GM18517 (cell line): ENCODE data around the gene PEX10.
A peak's percentile ranks its signal among the peaks of the same experiment; 100 is the strongest.
"Not testable (repeated sequence)": the region's sequence is repeated elsewhere in the genome, so short reads cannot be mapped to it uniquely, and the experiment has no call there.

ENCODE experiments used
- ATAC-seq: cut with Tn5 transposase; IDR thresholded peaks from one replicate; pipeline ENCODE4 v1.9.1; 2021; ENCODE audit warnings: mild to moderate bottlenecking, moderate library complexity; ENCODE audit not compliant: unreplicated experiment

Gene PEX10

DNA sequence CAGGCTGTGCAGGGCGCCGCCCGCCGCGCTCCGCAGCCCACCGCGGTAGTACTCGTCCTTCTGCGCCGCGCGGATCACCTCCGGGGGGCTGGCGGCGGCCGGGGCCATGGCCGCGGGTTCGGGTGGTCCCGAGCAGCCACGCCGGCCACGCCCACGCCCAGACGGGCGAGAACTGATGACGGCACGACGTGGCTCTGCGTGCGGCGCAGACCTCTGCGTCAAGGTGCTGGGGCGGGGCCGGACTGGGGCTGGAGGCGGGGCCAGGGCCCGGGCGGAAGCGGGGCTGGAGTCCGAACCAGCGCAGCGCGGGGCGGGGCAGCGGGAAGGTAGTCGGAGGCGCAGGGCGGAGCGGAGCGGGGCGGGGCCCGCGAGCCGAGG lies at the start of gene PEX10:
Gene PEX10 (minus strand): TSS at position 170 of the 378 bp plus-strand sequence. CDS start 62 bp downstream, at position 108.
- ATAC-seq: peak; percentile 73

- ATAC-seq: no peak
Observed at GRCh38 chr1:2460996-2461751, 48.8 kb upstream of the PEX10 start.

- ATAC-seq: no peak
Observed at GRCh38 chr1:2460203-2460602, 47.8 kb upstream of the PEX10 start.

GRCh38 chr1:2459757-2460156 lies 47.4 kb upstream of the PEX10 start:
- ATAC-seq: no peak

DNA sequence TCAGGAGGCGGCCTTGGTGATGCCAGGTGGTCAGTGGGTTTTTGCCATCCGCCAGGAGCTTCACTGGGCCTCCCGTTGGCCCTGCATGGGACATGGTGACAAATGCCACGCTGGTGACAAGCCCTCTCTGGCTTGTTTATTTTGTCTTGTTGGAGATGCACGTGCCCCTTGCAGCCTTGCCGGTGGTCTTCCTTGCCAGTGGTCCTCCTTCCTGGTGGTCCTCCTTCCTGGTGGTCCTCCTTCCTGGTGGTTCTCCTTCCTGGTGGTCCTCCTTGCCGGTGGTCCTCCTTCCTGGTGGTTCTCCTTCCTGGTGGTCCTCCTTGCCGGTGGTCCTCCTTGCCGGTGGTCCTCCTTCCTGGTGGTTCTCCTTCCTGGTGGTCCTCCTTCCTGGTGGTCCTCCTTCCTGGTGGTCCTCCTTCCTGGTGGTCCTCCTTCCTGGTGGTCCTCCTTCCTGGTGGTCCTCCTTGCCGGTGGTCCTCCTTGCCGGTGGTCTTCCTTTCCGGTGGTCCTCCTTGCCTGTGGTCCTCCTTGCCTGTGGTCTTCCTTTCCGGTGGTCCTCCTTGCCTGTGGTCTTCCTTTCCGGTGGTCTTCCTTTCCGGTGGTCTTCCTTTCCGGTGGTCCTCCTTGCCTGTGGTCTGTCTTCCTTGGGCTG lies 46.9 kb upstream of the PEX10 start:
- not testable (repeated sequence) for ATAC-seq

GRCh38 chr1:2458687-2459086 lies 46.3 kb upstream of the PEX10 start:
- ATAC-seq: no peak

- no peak for ATAC-seq
Observed at GRCh38 chr1:2457444-2457843, 45.1 kb upstream of the PEX10 start.

DNA sequence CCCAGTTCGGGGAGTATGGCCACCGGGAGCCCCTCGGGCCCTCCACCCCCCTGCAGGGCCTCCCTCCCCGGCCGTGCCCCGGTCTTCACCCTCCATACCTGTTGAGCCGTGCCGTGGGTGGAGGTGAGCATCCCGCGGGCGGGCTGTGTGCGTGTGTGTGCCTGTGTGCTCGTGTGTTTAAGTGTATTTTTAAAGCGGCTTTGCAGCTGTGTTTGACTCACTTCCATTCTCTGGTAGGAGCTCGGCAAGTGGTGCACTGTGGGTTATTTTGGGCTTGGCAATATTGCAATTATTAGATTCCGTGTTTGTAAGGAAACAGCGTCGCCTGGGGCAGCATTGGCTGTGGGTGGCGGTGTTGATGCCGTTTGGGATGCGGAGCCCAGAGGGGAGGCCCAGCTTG lies 43.4 kb upstream of the PEX10 start:
- ATAC-seq: no peak

DNA sequence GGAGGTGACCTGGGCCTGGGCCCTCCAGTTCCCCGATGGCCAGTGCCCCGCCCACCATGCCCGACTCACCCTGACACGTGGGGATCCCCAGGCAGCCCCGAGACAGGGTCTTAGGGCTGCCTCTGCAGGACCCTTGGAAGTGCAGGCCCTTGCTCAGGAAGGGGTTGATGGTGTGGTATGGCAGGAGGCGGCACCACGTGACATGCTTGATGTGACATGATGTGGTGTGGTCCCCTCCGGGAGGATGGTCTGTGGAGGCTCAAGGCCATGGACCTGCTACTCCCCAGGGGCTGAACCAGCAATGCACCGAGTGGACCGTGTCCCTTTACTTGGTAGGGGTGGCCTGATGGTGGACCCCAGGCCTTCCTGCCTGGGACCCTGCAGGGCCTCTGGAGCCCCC lies 41.9 kb upstream of the PEX10 start:
- no peak for ATAC-seq

DNA sequence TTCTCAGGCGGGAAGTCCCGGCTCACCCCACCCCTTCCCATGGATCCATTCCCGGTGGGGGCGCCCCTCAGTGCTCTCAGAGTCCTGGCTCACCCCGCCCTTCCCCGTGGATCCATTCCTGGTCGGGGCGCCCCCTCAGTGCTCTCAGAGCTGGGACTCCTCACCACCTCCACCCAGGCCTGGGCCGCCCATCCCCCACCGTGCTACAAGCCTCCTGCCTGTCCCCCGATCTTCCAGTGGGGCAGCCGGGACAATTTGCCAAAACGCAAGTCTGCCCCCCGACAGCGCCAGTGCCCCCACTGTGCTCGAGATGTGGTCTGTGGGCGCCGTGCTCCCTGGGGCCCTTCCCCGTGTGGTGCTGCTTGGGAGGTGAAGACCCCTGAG lies 40.6 kb upstream of the PEX10 start:
- ATAC-seq: no peak

GRCh38 chr1:2452201-2452931 lies 40.0 kb upstream of the PEX10 start:
- no peak for ATAC-seq

- no peak for ATAC-seq
Observed at GRCh38 chr1:2451741-2452140, 39.4 kb upstream of the PEX10 start.

- no peak for ATAC-seq
Observed at GRCh38 chr1:2449636-2450454, 37.5 kb upstream of the PEX10 start.

GRCh38 chr1:2448098-2448445 lies 35.7 kb upstream of the PEX10 start:
- ATAC-seq: no peak

GRCh38 chr1:2447276-2448097 lies 35.1 kb upstream of the PEX10 start:
- no peak for ATAC-seq

DNA sequence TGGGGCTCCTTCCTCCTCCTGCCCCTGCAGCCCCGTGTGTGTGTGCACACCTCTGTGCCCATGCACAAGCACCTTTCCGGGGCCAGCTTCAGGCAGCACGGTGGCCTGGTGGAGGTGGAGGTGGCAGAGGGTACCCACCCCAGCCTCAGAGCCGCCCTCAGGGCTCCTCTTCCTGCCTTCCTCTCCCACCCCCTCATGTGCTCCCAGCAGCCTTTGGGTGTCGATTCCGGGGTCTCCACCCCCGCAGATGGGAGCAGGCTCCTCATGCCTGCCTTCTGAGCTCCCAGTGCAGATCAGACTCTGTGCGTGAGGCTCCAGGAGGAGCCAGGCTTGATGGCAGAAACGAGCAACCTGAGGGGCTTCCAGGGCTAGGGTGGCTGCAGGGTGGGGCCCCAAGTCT lies 34.5 kb upstream of the PEX10 start:
- no peak for ATAC-seq

GRCh38 chr1:2446394-2446793 lies 34.0 kb upstream of the PEX10 start:
- ATAC-seq: no peak

DNA sequence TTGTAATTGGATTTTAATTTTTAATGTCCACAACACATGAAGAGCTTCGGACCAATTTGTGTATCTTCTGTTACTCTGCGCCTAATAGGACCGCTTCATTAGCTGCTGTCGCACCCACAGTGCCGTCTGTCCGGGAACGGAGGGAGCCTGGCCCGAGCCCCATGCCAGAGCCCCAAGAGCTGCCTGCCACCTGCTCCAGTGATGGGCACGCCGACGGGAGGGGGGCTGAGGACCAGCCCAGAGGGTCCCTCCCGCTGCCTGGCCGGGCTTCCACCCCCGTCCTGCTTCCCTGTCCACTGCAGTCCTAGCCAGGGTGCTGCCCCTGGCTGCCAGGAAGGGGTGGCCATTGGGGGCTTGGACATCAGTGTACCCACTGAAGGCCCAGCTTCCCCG lies 33.5 kb upstream of the PEX10 start:
- no peak for ATAC-seq

DNA sequence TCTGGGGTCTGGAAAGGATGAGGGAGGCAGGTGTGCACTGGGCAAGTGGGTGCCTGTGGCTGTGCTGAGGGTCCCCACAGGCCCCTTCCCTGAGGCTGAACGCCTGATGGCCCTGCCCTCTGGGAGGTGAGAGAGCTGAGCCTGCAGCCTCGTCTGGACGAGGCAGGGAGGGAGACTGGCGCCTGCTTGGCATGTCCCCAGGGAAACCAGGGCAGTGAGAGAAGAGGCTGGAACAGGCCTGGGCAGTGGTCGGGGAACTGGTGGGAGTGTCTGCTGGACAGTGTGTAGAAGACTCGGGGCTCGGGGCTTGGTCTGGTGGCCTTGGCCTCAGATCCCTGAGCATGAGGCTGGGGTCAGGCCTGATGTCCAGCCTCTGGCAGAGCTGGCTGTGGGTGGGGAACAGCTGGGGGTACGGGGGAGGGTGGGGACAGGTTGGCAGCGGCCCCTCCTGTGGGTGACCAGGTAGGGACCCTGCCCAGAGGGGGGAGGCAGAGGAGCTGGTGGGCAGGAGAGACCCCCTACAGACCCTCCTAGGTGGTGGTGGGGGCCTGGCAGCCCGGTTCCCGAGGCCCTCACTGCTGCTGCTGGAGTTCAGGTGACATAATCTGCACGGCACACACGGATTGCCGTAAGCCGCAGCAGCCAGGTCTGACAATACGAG lies 32.9 kb upstream of the PEX10 start:
- no peak for ATAC-seq

GRCh38 chr1:2444138-2444591 lies 31.8 kb upstream of the PEX10 start:
- no peak for ATAC-seq
